DND-41 (cell line): ENCODE measurements around the gene DRAM2.
"Not testable (repeated sequence)": the region's sequence is repeated elsewhere in the genome, so short reads cannot be mapped to it uniquely, and the experiment has no call there.

Source experiments
- ATAC-seq: fragments of 200-7000 bp; cut with Tn5 transposase; 3 replicates; pipeline ENCODE4 v1.9.1; 2021; ENCODE audit warnings: low read depth; ENCODE audit not compliant: insufficient read depth
- DNase-seq: peaks from one replicate; pipeline ENCODE4 v3.0.0-alpha.2; 2020
- H2AFZ ChIP-seq: 2 replicates; pipeline ENCODE4 v1.6.0; 2012; ENCODE audit warnings: low read depth, low read length
- H3K27ac ChIP-seq: 2 replicates; pipeline ENCODE4 v1.5.1; 2012; ENCODE audit warnings: low read length, inconsistent platforms
- H3K27me3 ChIP-seq: fragments of 200-600 bp; sonication (generic); 2 replicates; pipeline ENCODE4 v1.6.0; 2012; ENCODE audit warnings: low read length, mild to moderate bottlenecking, inconsistent platforms; ENCODE audit not compliant: insufficient read depth, poor library complexity
- H3K36me3 ChIP-seq: 2 replicates; pipeline ENCODE4 v1.5.1; 2012; ENCODE audit warnings: low read length, inconsistent platforms; ENCODE audit not compliant: insufficient read depth
- H3K4me1 ChIP-seq: 2 replicates; pipeline ENCODE4 v1.5.1; 2012; ENCODE audit warnings: mild to moderate bottlenecking, low read length; ENCODE audit not compliant: insufficient read depth
- H3K4me2 ChIP-seq: 2 replicates; pipeline ENCODE4 v1.6.0; 2012; ENCODE audit warnings: mild to moderate bottlenecking, moderate library complexity, low read length, inconsistent platforms; ENCODE audit not compliant: insufficient read depth
- H3K4me3 ChIP-seq, 2 experiments: fragments of 200-600 bp in 1 of 2; shearing (Covaris generic) in 1 of 2; 2 replicates each; pipeline ENCODE4 v1.5.1; 2012 to 2016; ENCODE audit warnings: inconsistent platforms in 2 of 2, low read length in 2 of 2, mild to moderate bottlenecking in 2 of 2, low read depth in 1 of 2, moderate library complexity in 1 of 2
- H3K79me2 ChIP-seq: 2 replicates; pipeline ENCODE4 v1.6.0; 2012; ENCODE audit warnings: low read length, inconsistent platforms; ENCODE audit not compliant: insufficient read depth
- H3K9ac ChIP-seq: 2 replicates; pipeline ENCODE4 v1.6.0; 2012; ENCODE audit warnings: low read depth, mild to moderate bottlenecking, inconsistent platforms, low read length, moderate library complexity
- H3K9me3 ChIP-seq: 2 replicates; pipeline ENCODE4 v1.5.1; 2012; ENCODE audit warnings: low read length, moderate library complexity, mild to moderate bottlenecking, inconsistent platforms; ENCODE audit not compliant: insufficient read depth, severe bottlenecking
- H4K20me1 ChIP-seq: 2 replicates; pipeline ENCODE4 v1.6.0; 2012; ENCODE audit warnings: low read length; ENCODE audit not compliant: insufficient read depth
- CTCF ChIP-seq: IDR thresholded peaks from 2 replicates; pipeline ENCODE4 v1.5.1; 2012; ENCODE audit warnings: borderline replicate concordance, low read length, moderate library complexity, mild to moderate bottlenecking; ENCODE audit not compliant: poor library complexity, severe bottlenecking; ENCODE audit errors: extremely low read depth
- EZH2 ChIP-seq: IDR thresholded peaks from 3 replicates; pipeline ENCODE4 v1.6.1; 2012; ENCODE audit warnings: borderline replicate concordance, low read depth, mild to moderate bottlenecking, moderate library complexity, low read length, inconsistent platforms; ENCODE audit not compliant: severe bottlenecking

DRAM2 gene

GRCh38 chr1:111099289-111099688 lies 40.6 kb downstream of the DRAM2 start:
- H3K27ac ChIP-seq: no peak overlapping the region
- no peak overlapping the region for H3K9ac ChIP-seq
- H4K20me1 ChIP-seq: no peaks in the 10 kb centered on the region
- TF ChIP-seq CTCF (no peak), EZH2 (no peak)
- ATAC-seq (no peak), DNase-seq (no peak)
- no peaks in the 10 kb centered on the region for H3K36me3 ChIP-seq
- no peaks in the 10 kb centered on the region for H3K79me2 ChIP-seq
- no peaks in the 10 kb centered on the region for H3K4me1 ChIP-seq
- peaks cover 3% of the 10 kb centered on the region for H3K9me3 ChIP-seq
- no peak overlapping the region for H2AFZ ChIP-seq
- no peak overlapping the region for H3K4me2 ChIP-seq
- no peak overlapping the region for H3K4me3 ChIP-seq
- H3K27me3 ChIP-seq: no peaks in the 10 kb centered on the region

- no peak overlapping the region for H3K27ac ChIP-seq
- no peak overlapping the region for H2AFZ ChIP-seq
- TF ChIP-seq EZH2 (no peak), CTCF (no peak)
- H3K9me3 ChIP-seq: peaks cover 3% of the 10 kb centered on the region
- no peaks in the 10 kb centered on the region for H3K36me3 ChIP-seq
- no peaks in the 10 kb centered on the region for H3K79me2 ChIP-seq
- H3K4me2 ChIP-seq: no peak overlapping the region
- no peak for ATAC-seq
- H3K4me1 ChIP-seq: no peaks in the 10 kb centered on the region
- no peaks in the 10 kb centered on the region for H4K20me1 ChIP-seq
- H3K9ac ChIP-seq: no peak overlapping the region
- no peak overlapping the region for H3K4me3 ChIP-seq
- no peaks in the 10 kb centered on the region for H3K27me3 ChIP-seq
- no peak for DNase-seq
Measured at GRCh38 chr1:111097356-111098099, 42.4 kb downstream of the DRAM2 start.

GRCh38 chr1:111095421-111095820 lies 44.5 kb downstream of the DRAM2 start:
- DNase-seq, H3K4me3 ChIP-seq, H2AFZ ChIP-seq, H3K4me2 ChIP-seq, H3K4me1 ChIP-seq, H3K27me3 ChIP-seq, H3K27ac ChIP-seq, ATAC-seq, H4K20me1 ChIP-seq, H3K36me3 ChIP-seq, H3K9ac ChIP-seq, H3K79me2 ChIP-seq, H3K9me3 ChIP-seq: not testable (repeated sequence)

GRCh38 chr1:111089638-111090037 lies 50.3 kb downstream of the DRAM2 start:
- TF ChIP-seq EZH2 (no peak), CTCF (no peak)
- Histone ChIP-seq H3K36me3 (no peaks in the 10 kb centered on the region), H3K9ac (no peak overlapping the region), H3K4me2 (no peak overlapping the region), H3K4me1 (no peaks in the 10 kb centered on the region), H4K20me1 (no peaks in the 10 kb centered on the region), H3K27me3 (no peaks in the 10 kb centered on the region), H3K4me3 (no peak overlapping the region), H3K9me3 (no peaks in the 10 kb centered on the region), H3K27ac (no peak overlapping the region), H2AFZ (no peak overlapping the region), H3K79me2 (no peaks in the 10 kb centered on the region)
- DNase-seq (no peak), ATAC-seq (no peak)
